Measurements from ENCODE around the gene TMEM187.

The TMEM187 gene

DNA sequence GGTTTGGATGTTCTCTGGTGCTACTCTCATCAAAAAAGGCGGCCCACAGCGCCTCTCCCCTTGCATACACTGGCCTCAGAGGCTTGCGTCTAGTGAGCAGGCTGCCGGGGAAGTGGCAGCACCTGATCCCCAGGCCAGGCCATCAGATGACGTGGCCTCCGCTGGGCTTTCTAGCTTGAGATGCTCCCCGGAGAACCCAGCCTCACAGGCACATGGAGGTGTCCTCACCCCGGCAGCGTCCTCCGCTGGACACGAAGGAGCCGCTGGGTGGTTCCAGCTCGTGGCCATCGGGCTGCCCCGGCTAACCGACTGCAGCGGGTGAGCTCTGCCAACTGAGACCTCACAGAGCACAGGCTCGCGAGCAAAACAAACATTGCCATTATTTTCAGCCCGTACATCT is 34.4 kb downstream of the TMEM187 start:
- no peak for DNase-seq

DNA sequence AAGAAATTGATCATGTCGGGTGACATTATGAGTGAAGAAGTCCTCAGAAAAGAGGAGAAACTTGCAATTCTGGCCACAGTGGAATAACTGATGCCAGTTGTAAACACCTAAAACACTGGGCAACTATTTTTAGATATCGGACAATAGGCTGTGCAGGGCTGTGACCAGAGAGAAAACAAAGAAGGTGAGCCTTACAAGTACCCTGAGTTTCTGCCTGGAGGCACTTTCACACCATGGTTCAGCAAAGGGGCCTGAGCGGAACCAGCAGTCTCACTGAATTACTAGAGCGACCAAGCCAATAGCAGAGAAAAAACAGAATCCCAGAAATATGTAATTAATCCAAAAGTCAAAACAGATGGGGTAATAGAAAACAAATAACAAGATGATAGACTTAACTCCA is 36.0 kb downstream of the TMEM187 start:
- no peak for DNase-seq

GRCh38 chrX:154010330-154011087 is 38.0 kb downstream of the TMEM187 start:
- DNase-seq: peak; percentile 79 to 84

- no peak for DNase-seq
These were observed 39.1 kb downstream of the TMEM187 start for GRCh38 chrX:154011376-154012335.

DNA sequence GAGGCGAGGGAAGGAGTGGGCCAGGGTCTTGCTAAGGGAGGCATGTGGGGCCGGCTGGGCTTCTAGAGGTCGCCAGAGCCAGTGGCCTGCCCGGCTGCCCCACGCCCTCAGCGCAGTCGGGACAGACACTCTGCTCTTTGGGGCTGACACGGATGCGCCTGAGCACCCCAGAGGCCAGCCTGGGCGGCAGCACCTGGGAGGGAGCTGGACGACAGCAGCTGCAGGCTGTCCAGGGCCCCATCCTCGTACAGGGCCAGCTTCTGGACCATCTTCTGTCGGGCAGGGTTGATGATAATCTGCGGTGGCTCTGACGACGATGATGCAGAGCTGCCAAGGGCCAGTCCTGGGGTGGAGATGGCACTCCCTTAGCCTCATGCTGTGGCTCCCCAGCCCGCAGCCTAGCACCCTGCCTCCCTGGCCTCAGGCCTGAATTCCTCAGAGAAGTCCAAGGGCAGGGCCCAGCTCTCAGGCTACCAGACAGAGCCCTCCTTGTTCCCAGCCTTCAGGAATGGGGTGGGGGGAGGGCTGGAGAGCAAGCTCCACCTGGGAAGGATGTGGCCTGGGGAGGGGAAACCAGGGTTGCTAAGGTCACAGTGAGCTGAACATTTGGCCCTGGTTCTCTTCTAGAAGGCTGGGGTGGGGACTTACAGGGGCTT is 39.9 kb downstream of the TMEM187 start:
- no peak for DNase-seq

- DNase-seq: no peak
These were observed 40.5 kb downstream of the TMEM187 start for GRCh38 chrX:154013001-154013421.

DNA sequence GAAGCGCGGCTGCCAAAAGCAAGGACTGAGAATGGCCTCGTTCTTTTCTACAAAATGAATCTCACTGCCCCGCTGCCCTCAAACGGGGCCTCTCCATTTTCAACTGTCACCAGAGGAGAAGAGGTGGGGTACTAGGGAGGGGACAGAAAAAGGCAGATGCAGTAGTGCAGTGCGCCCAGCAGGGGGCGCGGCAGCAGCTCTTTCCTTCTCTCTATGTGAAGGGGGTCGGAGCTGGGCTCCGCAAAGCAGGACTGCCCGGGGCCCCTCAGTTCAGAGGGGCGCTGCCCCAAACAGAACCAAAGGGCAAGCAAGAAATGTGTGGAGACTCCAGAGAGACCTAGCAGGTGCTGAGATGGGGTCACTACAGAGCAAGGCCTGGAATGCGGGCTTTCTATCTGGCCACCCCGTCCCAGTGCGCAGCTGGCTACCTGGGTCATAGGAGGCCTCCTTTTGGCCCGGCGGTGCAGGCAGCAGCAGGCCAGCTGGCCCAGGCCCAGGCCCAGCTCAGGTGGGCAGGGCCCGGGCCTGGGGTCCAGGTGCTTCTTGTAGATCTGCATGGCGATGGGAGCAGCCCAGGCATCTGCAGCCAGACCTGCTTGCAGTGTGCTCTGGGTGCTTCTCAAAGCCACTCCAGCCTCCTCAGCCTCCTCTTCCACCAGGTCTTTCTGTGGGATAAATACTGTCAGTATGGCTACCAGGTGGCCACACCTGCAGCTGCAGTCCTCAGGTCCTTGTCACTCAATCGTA is 41.2 kb downstream of the TMEM187 start:
- peak in 1 of 2 donors; percentile 41 for DNase-seq

GRCh38 chrX:154014429-154015380 is 42.2 kb downstream of the TMEM187 start:
- no peak for DNase-seq

- DNase-seq: no peak
These were observed 43.2 kb downstream of the TMEM187 start for GRCh38 chrX:154015581-154016264.

- no peak for DNase-seq
These were observed 44.0 kb downstream of the TMEM187 start for GRCh38 chrX:154016366-154017076.

DNA sequence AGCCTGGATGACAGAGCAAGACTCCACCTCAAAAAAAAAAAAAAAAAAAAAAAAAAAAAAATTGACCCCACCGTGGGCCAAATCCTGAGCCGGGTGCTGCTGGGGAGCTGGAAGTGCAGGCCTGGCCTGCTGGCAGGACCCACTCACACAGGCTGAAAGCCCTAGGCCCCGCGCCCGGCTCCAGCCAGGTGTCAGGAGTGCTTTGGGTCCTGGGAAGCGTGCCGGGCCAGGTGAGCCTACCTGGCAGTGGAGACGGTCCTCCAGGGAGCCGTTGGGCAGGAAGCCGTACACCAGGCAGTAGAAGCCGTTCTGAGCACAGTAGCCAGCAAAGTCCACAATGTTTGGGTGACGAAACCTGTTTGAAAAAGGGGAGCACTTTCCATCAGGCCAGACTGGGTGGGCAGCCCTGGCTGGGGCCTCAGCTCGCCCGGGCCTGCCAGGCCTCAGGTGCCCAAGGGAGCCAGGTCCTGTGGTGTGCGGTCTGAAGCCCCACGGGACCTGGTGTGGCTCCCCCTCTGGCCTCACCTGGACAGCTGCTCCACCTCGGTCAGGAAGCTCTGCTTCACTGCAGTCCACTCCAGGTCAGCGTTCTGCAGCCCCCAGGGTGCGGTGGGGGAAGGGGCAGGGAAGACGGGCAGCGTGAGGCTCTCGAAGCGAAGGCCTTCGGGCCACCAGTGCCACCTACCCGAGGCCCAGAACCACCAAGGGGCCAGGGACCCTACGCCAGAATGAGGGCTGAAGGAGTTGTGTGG is 45.4 kb downstream of the TMEM187 start:
- DNase-seq: no peak

DNA sequence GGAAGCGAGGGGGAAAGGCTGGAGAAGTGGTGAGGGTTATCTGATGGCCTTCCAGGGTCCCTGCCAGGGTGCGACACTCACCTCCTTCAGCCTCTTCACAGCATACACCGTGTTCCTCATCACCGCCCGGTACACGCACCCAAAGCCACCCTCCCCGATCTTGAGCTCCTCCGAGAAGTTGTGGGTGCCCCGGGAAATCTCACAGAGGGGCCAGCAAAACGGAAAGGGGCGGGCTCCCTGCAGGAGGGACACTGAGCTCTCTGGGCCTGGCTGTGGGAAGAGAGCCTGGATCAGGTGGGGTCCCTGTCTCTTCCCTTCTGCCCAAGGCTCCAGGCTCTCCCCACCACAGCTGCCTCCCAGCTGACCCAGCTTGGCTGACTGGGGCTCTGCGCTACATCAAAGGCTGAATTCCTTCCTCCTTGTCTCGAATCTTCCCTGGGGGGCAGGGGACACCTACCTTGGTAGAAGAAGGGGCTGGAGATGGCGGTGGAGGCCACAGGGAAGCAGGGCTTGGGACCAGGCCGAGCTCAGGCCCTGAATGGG is 46.0 kb downstream of the TMEM187 start:
- no peak for DNase-seq

- no peak for DNase-seq
These were observed 46.6 kb downstream of the TMEM187 start for GRCh38 chrX:154019061-154019621.

DNA sequence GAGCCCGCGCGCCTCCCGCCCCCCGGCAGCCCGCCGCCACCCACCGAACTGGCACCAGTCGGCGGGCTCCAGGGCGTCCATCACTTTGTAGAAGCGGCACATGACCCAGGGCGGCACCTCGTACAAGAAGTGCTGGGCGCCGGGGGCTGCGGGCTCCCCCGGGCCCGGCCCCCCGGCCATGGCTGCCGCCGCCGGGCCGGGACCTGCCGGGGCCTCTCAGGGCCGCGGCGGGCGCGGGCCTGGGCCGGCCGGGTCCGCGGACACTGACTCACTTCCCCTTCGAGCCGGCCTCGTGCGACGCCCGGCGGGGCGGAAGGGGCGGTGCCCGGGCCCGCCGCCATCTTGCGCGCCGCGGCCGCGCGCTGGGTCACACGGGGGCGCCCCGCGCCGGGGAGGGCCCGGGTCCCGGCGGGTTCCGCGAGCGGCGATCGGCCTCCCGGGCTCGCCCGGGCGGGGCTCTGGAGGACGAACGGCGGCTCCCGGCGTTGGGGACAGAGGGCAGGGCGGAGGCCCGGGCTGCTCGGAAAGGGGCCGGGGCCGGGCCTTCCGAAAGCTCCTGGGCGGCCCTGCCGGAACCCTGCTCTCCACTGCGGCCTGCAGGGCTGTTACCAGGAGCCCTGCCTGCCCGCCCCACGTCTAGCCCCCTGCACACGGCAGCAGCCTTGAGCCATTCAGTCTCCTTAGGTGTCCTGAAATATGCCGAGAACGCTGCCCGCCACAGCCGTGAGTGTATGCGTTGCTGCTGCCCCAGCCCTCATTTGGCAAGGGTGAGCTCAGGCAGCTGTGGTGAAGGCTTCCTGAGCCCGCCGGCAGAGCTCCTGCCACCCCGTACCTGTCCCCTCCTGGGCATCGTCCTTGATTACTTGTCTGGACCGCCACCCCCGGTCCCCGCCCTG is 47.3 kb downstream of the TMEM187 start, which contains the start of gene IRAK1:
TSS of gene IRAK1 (minus strand) at position 270 of the 896 bp plus-strand sequence. CDS start at position 180, 90 bp downstream.
- DNase-seq: peak; percentile 59 to 62

DNA sequence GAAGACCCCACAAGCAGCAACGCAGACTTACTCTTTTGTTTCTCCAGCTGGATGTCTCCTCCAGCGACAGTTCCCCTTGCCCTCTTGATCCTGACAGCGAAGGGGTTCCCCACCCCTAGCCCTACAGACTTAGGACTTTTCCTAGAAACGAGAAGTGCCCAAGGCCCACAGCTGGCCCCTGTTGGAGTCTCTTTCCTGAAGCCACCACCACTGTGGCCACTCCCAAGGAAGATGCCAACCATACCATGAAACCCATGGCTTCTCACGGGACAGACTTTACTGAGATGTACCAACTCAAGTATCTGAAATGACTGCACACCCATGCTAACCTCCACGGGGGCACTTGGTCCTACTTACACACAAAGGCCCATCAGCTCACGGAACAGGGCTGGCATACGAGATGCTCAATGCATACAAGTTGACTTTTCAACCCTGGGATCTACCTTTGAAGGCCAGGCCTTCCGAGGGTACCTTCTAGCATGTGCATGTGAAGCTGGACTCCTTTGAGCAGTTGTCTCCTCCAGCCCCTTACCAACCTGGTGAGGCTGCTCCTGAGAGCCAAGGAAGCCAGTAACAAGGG is 48.1 kb downstream of the TMEM187 start:
- DNase-seq: peak; percentile 66 to 76

DNA sequence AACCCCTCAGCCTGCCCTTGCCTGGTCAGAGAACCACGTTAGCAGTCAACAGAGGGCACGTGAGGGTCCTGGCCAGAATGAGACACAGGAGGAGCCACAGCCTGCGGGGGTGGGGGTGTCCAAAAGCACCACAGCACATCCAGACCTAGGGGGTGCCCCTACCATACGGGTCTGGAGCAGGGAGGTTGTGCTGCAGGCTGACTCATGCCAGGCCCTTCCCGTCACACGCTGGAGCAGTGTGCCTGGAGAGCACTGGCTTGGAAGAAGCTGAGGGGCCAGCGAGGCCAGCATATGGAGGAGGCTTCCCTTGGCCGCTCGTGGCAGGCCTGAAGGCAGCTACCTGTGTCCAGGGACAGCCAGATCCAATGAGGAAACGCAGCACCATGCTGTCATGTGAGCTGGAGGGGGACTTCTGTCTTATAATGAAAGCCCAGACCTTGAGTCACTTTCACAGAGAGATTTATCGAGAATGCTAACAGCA is 48.6 kb downstream of the TMEM187 start:
- peak; percentile 39 to 68 for DNase-seq

- DNase-seq: no peak
These were observed 49.6 kb downstream of the TMEM187 start for GRCh38 chrX:154022108-154022507.

Data from inflammatory macrophage treated with lipopolysaccharide for 1 hour (primary cell).